GM18507 (cell line): ENCODE results near the gene RUVBL1.
A peak's percentile ranks its signal among the peaks of the same experiment; 100 is the strongest.

ENCODE experiments used
- DNase-seq: peaks from one replicate; pipeline ENCODE4 v3.0.0; 2011; ENCODE audit warnings: low read depth; ENCODE audit not compliant: insufficient read length; ENCODE audit errors: extremely low spot score
- FAIRE-seq: peaks from 2 replicates; lab custom pipeline; 2011; peaks lifted over from hg19 to GRCh38; lab: Jason Lieb, UNC

RUVBL1 gene

DNA sequence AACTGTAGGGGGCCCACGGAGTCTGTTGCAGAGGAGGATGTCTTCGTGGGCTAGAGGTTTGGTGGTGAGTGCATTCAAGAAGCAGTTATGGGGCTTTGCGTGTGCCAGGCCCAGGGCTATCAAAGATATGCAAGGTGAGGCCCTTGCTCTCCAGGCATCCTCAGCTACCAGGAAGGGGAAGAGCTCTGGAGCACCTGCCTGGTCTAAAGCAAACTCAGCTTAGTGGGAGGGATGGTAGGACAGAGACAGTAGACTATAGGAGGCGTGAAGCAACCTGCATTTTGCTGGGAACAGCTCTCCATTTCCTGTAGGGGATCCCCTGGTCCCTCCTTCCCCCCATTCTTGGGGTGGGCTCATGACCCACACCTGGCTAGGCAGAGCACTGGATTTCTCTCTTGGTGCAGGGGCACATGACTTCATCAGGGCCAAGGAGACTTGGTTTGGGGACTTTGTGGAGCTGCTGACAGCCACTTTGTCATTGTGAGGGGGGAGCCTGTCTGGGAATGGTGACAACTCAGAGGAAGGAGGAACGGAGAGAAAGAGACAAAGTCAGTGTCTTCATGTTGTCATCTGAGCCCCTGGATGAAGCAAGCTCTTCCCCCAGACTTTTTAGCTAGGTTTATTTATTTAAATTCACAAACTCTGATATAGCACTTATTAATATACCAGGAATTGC is 21.0 kb upstream of the RUVBL1 start:
- no peak for DNase-seq
- no peak for FAIRE-seq

DNA sequence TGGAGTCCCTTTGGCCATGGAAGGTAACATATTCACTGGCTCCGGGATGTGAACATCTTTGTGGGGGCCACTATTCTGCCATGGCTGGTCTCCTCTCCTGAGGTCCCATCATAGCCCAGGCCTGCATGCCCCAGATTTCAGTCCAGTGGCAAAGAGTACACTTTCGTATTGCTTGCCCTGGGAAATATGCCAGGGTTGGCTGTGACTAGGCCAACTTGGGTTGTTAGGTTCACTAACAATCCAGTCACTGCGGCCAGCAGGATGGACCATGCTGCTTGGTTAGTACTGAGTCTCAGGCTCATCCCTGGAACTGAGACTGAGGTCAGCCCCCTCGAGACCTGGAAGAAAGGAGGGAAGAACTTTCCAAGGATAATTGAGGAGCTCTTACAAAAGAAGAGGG is 19.9 kb upstream of the RUVBL1 start:
- no peak for FAIRE-seq
- no peak for DNase-seq

DNA sequence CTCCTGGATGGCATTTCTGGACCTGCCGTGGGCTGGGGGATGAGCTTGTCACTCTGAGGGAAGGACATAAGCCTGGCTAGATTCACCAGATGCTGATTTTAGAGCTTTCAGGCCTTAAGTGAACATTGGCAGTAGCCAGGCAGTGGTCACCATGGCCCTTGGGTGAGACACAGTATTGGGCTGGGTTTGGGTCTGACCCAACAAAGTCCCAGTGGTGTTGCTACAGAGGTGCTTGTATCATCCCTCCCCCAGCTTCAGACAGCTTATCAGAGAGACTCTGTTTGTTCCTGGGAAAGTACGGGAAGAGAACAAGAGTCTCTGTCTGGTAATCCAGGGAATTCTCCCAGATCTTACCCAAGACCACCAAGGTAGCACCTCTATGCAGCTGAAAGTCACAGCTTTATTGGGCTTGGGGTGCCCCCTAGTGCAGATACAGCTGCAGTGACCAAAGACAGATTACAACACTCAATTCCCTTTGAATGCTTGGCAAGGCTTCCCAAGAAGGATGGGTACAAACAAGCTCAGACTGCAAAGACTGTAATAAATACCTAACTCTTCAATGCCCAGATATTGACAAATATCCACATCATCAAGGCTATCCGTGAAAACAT is 9.8 kb upstream of the RUVBL1 start:
- FAIRE-seq: peak; percentile 92
- DNase-seq: no peak

DNA sequence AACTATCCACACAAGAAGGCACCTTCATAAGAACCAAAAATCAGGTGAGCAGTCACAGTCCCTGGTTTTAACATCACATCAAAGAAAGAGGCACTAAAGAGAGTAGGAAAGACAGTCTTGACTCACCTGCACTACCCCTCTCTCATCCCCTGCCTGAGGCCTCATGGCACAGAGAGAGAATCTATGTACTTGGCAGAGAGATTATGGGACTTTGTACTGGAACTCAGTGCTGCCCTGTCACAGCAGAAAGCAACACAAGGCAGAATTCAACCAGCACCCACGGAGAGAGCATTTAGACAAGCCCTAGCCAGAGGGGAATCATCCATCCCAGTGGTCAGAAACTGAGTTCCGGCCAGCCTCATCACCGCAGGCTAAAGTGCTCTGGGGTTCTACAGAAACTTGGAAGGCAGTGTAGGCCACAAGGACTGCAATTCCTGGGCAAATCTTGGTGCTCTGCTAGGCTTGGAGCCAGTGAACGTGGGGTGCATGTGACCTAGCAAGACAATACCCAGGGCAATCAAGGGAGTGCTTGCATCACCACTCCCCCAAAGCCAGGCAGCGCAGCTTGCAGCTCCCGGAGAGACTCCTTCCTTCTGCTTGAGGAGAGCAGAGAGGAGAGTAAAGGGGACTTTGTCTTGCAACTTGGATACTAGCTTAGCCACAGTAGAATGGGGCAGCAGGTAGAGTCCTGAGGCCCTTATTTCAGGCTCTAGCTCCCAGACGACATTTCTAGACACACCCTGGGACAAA is 8.5 kb upstream of the RUVBL1 start:
- FAIRE-seq (no peak), DNase-seq (no peak)

DNA sequence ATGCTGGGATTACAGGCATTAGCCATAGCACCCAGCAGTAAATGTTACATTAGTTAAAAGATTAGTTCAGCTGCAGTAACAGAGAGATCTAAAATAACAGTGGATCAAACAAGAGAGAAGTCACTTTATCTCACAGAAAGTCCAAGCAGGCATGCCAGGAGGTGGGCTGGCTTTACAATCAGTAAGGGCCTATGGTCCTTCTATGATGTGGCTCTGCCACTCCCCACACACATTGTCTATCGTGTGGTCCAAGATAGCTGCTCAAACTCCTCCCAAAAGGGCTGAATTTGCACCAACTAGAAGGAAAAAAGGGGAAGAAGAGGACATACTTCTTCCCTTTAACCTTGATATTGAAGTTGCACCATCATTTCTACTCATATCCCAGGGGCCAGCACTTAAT is 4.6 kb upstream of the RUVBL1 start:
- no peak for DNase-seq
- no peak for FAIRE-seq

DNA sequence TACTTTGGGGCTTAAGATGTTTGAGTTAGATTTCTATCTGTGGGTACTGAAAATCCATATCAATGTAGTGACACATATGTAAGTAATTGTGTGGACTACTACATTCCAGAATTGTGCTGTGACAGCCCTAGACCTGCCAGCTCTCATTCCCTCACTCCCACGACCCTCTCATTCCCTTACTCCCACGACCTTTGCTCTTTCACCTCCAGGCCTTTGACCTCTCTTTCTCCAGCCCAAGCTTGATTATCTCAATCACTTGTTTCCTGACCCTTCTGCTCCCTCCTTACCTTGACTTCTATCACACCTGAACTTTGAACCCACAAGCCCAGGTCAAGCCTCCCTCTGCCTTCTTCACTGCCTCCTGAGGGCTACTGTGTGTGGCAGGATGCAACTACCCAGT is 3.6 kb upstream of the RUVBL1 start:
- no peak for FAIRE-seq
- DNase-seq: no peak

DNA sequence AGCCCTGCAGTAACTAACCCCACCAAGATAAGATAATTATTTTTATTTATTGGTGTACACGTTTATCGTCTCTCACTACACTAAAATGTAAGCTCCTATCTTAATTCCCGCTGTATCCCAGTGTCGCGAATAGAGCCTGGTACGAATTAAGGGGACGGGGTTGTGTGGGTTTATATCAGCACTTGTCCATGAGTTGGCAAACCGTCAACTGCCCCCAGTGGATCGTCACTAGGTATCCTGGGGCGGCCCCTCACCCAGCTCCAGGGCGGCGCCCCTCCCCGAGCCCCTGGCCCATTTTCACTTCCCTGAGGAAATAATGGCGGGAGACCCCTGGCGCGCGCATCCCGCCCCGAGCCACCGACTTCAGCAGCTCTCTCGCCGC is 465 bp downstream of the RUVBL1 start:
- no peak for DNase-seq
- FAIRE-seq: no peak

DNA sequence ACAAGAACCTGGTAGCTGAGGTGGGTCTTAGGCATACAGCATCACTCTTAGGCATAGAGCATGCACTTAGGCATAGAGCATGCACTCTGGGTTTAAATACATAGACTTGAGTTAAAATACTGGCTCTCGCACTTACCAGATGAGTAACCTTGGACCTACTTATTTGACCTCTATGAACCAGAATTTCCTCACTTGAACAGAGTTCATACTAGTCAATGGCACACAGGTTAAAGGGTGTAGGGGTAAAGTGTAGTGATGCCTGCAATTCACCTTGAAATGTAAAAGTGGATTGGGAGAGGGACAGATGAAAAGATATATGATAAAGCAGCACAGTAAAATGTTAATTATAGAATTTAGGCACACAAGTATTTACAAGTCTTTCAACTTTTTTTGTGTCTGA is 1.6 kb downstream of the RUVBL1 start:
- no peak for DNase-seq
- FAIRE-seq: no peak

DNA sequence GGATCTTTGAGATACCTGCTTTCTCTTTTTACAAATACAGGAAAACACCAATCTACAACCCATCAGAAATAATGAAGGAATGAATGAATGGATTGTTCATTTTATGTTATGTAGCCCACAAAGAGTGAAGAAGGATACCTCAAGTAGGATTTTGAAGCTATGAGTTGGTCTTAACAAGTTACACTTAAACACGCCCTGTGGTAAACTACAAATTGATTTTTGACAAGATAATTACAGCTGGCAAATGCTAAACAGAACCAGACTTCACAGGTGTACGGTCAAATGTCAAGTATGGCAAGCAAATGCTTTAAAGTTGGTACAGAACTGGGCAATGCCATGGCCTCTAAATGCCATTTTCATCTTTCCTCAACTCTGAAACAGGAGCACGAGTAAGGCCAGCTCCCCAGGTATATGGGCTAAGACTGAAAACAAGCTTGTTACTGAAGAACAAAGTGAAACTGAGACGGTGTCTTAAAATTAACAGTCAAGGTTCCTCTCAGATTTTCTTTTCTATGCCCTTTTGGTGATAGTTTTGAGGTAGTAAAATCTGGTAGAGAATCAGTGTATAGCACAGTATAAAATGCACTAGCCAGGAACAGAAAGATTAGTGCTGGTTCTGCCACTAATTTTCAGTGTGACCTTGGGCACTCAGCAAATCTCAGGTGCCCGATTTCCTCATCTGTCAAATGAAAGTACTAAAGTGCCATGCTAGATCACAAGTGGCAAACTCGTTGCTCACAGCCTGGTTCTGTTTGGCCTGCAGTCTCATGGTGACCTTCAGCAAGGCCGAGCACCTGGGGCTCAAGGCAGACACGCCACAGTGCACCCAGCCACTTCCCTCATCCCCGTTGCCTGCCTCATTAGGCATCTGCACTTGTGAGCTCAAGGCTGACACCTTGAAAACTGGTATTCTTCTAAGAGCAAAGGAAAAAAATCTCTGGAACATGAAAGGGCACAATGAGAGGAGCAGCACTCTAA is 9.5 kb downstream of the RUVBL1 start:
- FAIRE-seq (peak; percentile 71), DNase-seq (no peak)

DNA sequence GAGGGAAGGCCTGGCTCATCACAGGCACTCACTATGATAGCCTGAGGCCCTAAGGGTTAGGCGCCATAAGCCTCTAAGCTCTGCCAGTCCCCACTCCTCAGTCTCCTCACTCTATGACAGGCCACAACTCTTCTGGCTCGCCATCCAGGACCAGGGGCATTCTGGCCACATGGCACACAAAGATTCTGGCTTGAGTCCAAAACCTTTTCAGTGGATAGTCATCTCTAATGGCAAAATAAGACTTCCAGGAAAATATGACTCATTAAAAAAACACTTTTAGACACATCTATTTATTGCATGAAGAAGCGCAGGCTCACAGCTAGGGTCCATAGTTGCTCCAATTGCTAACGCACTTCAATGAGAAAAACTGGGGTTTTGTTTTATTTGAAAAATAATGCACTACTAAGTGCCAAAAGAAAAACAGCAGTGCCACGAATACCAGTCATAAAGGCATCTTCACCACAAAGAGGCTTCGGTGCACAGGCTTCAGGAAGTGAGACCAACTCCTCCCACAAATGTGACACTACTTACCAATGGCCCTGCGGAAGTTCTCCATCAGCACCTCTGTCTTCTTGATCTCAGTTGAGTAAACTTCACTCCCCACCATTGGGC is 11.1 kb downstream of the RUVBL1 start:
- FAIRE-seq (peak; percentile 81), DNase-seq (no peak)

DNA sequence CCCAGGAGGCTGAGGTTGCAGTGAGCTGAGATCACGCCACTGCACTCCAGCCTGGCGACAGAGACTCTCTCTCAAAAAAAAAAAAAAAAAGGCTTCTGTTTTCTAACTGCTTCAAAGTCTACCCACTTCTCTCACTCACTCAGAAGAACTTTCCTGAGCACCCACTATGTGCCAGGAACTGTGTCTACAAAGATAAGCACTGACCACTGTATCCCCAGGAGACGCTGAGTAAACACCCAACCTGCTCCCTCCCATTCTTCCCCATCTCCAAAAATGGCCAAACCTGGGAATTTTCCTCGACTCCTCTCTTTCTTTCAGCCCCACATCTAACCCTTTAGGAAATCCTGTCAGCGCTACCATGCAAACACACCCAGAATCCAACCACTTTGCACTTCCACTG is 12.5 kb downstream of the RUVBL1 start:
- FAIRE-seq: no peak

DNA sequence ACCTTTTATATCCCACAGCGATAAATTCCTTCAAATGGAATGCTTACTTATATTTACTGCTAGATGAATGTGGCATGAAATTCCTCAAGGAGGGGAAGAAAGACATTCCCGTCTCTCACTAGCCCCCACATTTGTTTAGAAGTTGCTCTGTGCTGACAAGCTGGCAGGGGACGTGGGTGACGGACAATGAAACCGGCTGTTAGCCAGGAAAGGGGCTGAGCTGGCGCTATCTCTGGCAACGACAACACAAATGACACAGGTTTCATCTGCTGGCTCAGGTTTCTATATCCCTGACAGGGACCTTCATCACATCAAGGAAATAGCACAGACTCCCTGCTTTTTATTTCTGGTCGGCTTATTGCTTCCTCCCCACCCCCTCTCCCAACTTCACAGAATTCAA is 15.8 kb downstream of the RUVBL1 start:
- DNase-seq (no peak), FAIRE-seq (no peak)

More for the DNA sequence above, 12.5 kb downstream of the RUVBL1 start:
- DNase-seq: no peak

DNA sequence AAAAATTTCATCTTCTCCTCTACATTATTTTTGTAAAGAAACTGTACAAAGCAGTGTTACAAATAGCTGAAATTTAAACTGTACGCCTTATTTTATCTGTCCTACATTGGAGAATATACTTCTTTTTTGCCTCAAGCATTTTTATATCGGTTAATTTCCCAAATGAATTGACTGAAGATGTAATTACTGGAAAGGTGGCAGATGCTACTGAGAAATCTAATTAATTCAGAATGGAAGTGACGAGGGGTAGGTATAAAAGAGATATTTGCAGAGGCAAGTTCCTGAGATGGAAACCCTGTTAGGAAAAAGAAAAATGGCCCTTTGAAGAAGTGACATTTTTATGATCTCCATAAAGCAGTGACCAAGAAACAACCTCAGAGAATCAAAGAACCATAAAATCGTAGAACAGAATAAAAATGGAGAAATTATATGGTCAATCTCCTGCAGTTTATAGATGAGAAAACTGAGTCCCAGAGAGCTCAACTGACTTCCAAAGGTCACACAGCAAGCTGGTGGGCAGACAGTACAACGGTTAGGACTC is 20.4 kb downstream of the RUVBL1 start:
- FAIRE-seq (no peak), DNase-seq (no peak)

DNA sequence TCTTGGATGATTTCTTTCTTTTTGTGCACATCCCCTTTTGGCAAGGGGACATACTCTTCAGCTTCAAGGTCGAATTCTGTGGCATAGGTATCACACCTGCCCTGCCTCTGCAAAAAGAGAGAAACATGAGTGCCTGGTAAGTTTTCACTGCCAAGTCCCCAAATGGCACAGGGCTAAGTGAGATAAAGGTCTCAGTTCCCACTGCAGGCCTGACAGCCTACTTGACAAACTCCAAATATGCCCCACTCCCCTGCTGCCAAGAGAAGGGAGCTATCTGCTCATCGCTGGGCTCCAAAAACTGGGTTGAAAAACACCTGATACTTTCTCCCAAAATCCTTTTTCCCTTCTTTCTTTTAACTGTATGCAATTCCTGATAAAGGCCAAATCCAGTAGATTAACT is 23.0 kb downstream of the RUVBL1 start:
- FAIRE-seq: no peak

DNA sequence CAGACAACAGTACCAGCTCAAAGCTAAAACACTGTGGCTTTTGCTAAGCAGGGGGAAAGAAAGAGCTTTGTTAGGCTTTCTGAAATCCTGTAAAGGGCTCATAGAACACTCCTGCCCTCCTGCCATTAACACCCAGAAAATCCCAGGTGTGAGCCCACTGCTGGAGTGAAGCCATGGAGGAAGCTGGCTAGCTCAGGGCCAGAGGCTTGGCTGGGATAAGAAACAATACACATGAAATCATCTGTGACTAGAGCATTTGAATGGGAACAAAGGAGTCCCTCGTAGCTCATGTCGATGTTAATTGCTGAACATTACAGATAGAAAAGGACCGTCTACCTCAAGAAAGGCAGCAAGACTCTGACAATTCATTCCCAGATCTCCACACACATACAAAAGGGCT is 23.5 kb downstream of the RUVBL1 start:
- no peak for FAIRE-seq
- DNase-seq: no peak

More for the DNA sequence above, 23.0 kb downstream of the RUVBL1 start:
- DNase-seq: no peak

DNA sequence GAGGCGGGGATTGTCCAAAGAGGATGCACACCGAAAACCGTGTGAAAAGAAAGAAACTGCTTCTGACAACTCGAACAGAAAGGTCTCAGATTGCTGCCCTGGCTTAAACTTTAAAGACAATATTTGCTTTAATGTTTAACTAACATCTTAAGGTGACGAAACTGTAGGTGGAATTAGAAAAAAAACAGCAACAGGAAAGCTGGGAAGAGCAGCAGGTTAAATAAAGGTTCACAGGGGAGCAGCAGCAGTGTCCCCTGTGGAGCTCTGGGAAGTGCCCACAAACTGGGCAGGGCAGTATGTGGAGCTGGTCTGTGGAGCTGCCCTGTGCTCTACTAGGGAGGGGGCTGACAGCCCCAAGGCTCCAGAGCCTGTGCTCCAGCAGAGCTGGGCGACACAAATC is 25.4 kb downstream of the RUVBL1 start:
- FAIRE-seq (no peak), DNase-seq (no peak)

DNA sequence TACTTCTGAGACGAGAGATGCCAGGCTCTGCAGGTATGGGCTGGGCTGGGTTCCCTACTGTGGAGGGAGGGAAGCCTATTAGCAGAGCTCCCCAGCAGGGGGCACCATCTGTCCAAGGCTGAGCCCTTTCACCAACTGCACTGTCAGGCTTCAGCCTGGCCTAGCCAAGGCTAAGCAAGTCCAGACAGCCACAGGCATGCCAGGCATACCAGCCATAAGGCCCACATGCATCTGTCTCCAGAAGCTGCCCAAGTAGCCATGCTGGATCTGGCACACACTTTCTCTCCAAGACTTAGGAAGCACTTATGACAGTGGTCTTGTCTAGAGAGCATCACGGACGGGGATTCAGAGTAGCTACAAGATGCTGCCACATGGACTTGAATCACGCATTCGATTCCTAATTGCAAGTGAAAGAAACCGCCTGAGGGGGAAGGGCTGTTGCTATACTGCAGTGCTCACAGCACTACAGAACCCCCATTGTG is 28.3 kb downstream of the RUVBL1 start:
- FAIRE-seq (peak; percentile 80), DNase-seq (peak; percentile 58)

DNA sequence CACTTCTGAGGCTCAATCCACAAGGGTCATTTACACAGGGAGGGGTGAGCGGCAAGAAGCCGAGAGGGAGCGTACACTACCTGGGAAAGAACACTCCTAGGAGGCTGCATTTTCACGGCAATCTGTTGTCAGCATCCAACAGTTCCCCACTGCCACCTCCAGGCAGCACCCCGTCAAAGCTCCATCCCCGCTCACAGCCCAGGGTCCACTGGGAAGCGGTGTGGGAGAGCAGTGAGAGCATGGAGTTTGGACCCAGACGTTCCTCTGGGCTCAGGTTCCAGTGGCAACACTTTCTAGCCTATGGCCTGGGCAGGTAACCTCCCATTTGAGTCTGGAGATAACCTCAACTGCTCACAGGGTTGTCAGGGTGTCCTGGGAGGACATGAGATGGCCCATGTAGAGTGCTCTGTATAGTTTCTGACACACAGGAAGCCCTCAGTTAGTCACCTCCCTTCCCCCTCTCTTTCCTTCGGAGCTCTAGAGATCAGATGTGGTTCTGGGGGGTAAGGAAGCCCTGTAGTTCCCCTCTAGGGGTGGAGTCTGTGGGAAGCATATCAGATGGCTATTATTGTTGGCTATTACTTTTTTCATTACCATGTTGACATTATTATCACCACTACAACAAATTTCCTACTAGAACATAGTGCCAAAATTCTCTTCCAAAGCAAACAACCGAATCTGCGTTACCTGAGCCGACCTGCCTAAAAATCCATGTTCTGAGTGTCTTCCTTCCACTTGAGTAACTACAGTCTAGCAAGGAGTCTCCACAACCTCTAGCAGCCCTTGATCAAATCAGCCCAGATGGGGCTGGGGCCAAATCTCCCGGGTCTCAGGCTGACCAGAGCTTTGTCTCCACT is 29.1 kb downstream of the RUVBL1 start:
- DNase-seq (no peak), FAIRE-seq (no peak)
